Chondrocyte (in vitro differentiated cells): ENCODE results near the gene ZNF823. TPM values are rescaled to one million over a fixed set of nuclear protein-coding genes. Genes with fewer than 3 reads are reported as not detected.
"Not testable (repeated sequence)": the region's sequence is repeated elsewhere in the genome, so short reads cannot be mapped to it uniquely, and the experiment has no call there.

Source experiments
- DNase-seq: peaks from one replicate; pipeline ENCODE4 v3.0.0; 2021; ENCODE audit warnings: mixed read lengths, low spot score
- H3K27ac Mint-ChIP-seq: one replicate; pipeline ENCODE4 v1.8.0; 2021; ENCODE audit warnings: mild to moderate bottlenecking, moderate library complexity, mixed read lengths; ENCODE audit not compliant: unreplicated experiment
- H3K27me3 Mint-ChIP-seq: 2 replicates; pipeline ENCODE4 v1.8.0; 2021; ENCODE audit warnings: low read depth, mixed read lengths
- H3K36me3 Mint-ChIP-seq: 2 replicates; pipeline ENCODE4 v1.8.0; 2021; ENCODE audit warnings: low read depth, mixed read lengths
- H3K4me1 Mint-ChIP-seq: 2 replicates; pipeline ENCODE4 v1.8.0; 2021; ENCODE audit warnings: low read depth, mild to moderate bottlenecking, mixed read lengths
- H3K4me3 Mint-ChIP-seq: one replicate; pipeline ENCODE4 v1.8.0; 2021; ENCODE audit warnings: mild to moderate bottlenecking, moderate library complexity, mixed read lengths; ENCODE audit not compliant: unreplicated experiment
- H3K9me3 Mint-ChIP-seq: 2 replicates; pipeline ENCODE4 v1.8.0; 2021; ENCODE audit warnings: low read depth, mixed read lengths
- CTCF ChIP-seq: fragments of 200-600 bp; sonication (generic); IDR thresholded peaks from 2 replicates; pipeline ENCODE4 v1.5.0; 2021; ENCODE audit warnings: antibody characterized with exemption, mild to moderate bottlenecking, moderate library complexity
- total RNA-seq: library from RNA; stranded (reverse); gene quantifications from 3 replicates; pipeline ENCODE4 v1.2.1, GENCODE V29; 2021

The ZNF823 gene
- total RNA-seq, 1 donor from 2014 or later, result 3.7 TPM

GRCh38 chr19:11680689-11681302 lies 58.0 kb downstream of the ZNF823 start:
- H3K36me3 Mint-ChIP-seq, result peaks cover 31% of the 10 kb centered on the region
- H3K9me3 Mint-ChIP-seq, result peaks cover 37% of the 10 kb centered on the region
- H3K4me3 Mint-ChIP-seq, result no peak overlapping the region
- H3K4me1 Mint-ChIP-seq, result no peaks in the 10 kb centered on the region
- TF ChIP-seq CTCF, result no peak
- H3K27me3 Mint-ChIP-seq, result no peaks in the 10 kb centered on the region
- no peak overlapping the region for H3K27ac Mint-ChIP-seq
- DNase-seq, result no peak

- Mint-ChIP-seq H3K27ac (no peak overlapping the region), H3K9me3 (peaks cover 24% of the 10 kb centered on the region), H3K4me3 (no peak overlapping the region), H3K36me3 (peaks cover 21% of the 10 kb centered on the region), H3K27me3 (no peaks in the 10 kb centered on the region), H3K4me1 (peaks cover 5% of the 10 kb centered on the region)
- DNase-seq, result no peak
- TF ChIP-seq CTCF, result no peak
Measured at GRCh38 chr19:11678504-11678903, 60.2 kb downstream of the ZNF823 start.

- not testable (repeated sequence) for H3K27me3 Mint-ChIP-seq, H3K4me1 Mint-ChIP-seq, H3K27ac Mint-ChIP-seq, DNase-seq, H3K4me3 Mint-ChIP-seq
- Mint-ChIP-seq H3K36me3 (peaks cover 20% of the 10 kb centered on the region), H3K9me3 (peaks cover 20% of the 10 kb centered on the region)
Measured at GRCh38 chr19:11676661-11677600, 61.8 kb downstream of the ZNF823 start.

GRCh38 chr19:11675569-11675968 lies 63.2 kb downstream of the ZNF823 start:
- no peak for TF ChIP-seq CTCF

GRCh38 chr19:11674067-11674492 lies 64.7 kb downstream of the ZNF823 start:
- peaks cover 8% of the 10 kb centered on the region for H3K4me1 Mint-ChIP-seq
- no peaks in the 10 kb centered on the region for H3K27me3 Mint-ChIP-seq
- peaks cover 9% of the 10 kb centered on the region for H3K9me3 Mint-ChIP-seq
- no peak overlapping the region for H3K27ac Mint-ChIP-seq
- H3K4me3 Mint-ChIP-seq, result peak overlapping the region; percentile 77
- TF ChIP-seq CTCF, result no peak
- peaks cover 11% of the 10 kb centered on the region for H3K36me3 Mint-ChIP-seq
- no peak for DNase-seq

More at GRCh38 chr19:11675569-11675968, 63.2 kb downstream of the ZNF823 start:
- no peak overlapping the region for H3K27ac Mint-ChIP-seq
- no peak overlapping the region for H3K4me3 Mint-ChIP-seq
- DNase-seq, result no peak
- H3K4me1 Mint-ChIP-seq, result peaks cover 8% of the 10 kb centered on the region
- peaks cover 13% of the 10 kb centered on the region for H3K9me3 Mint-ChIP-seq
- peaks cover 12% of the 10 kb centered on the region for H3K36me3 Mint-ChIP-seq
- H3K27me3 Mint-ChIP-seq, result no peaks in the 10 kb centered on the region
